Suppressor macrophage treated with lipopolysaccharide for 1 hour (primary cell): ENCODE results near the gene RP9.

Experiments used
- DNase-seq, 3 donors: peaks; one replicate each; pipeline ENCODE4 v3.0.0-alpha.2; 2020 to 2022

Gene RP9

DNA sequence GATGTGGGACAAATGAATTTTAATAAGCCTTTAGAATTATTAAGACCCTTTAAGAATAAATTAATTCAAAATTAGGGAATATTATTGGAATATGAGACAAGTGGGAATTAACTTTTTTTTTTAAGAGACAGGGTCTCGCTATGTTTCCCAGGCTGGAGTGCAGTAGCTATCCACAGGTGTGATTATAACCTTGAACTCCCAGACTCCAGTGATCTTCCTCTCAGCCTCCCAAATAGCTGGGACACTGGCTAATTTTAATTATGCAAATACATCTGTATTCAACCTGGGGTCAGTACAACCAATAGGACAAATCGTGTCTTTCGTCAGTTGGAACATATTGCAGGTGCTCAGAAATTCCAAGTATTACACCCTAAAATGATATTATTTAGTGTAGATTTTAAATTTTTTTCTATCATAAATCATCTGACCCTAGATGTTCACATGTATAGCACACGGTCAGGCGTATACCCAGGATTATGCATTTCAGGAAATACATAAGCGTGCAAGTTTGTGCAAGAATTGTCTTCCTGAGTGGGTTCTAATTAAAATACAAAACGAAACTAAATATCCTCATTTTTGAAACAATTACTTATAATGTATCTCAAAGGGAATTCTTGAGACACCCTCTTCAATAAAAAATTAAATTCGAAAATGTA lies 47.8 kb downstream of the RP9 start:
- DNase-seq: peak; percentile 9 to 20 (median 20)

GRCh38 chr7:33059635-33060034 lies 49.6 kb downstream of the RP9 start:
- no peak for DNase-seq

DNA sequence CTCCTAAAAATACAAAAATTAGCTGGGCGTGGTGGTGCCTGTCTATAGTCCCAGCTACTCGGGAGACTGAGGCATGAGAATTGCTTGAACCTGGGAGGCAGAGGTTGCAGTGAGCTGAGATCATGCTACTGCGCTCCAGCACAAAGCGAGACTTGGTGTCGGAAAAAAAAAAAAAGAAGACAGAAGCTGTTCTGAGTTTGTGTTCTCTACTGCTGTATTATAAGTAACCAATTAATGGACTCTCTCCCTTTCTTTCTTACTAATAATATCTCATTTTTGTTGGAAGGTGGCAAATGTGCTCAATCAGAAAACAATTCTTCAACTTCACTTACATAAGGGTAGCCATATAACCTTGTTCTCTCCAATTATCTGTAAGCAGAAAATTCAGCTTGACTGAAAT lies 54.0 kb downstream of the RP9 start:
- DNase-seq: no peak

- DNase-seq: peak in 2 of 3 donors; percentile 32 to 36
Measured at GRCh38 chr7:33054261-33054964, 54.8 kb downstream of the RP9 start.

DNA sequence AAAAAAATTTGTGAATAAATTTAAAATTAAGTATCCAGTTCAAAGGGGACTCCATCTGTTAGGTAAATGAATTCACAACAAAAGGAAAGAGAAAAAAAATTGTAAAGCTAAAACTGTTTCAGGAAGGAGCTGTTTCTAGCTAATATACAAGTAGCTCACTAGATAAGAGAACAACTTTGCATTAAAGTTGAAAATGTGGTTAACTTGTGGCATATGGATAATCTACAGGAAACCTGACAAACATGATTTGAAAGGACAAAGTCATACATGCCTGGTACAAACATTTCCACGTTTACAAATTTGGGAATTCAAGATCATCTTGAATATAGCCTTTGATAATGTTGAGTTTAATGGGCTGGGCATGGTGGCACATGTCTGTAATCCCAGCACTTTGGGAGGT lies 55.5 kb downstream of the RP9 start:
- DNase-seq: no peak

DNA sequence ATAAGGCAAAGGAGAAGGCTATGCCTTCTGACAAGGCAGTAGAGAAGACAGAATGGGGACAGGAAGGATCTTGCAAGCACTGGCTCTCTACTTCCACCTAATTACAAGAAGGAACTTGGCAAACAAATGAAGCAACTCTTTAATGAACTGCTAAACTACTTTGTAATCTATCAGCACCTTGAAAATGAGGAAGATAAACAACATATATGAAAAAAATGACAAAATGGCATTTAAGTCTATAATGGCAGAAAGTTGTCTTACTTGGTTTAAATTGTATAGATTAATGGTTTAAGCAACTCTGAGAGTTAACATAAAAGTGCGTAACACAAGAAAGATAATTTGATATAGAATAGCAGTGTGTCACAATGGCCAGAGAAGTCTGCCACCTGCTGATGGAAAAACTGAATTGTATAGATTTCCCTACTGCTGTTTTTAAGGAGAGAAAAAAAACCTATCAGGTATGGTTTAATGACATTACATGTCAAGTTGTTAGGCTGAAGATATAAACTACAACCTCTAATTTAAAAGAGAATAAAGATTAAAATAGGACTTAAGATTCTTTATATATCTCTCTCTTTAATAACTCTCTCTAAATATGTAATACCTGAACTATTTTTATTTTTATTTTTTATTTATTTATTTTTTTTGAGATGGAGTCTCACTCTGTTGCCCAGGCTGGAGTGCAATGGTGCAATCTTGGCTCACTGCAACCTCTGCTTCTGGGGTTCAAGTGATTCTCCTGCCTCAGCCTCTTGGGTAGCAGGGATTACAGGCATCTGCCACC lies 58.5 kb downstream of the RP9 start:
- DNase-seq: peak; percentile 51 to 67 (median 64)

DNA sequence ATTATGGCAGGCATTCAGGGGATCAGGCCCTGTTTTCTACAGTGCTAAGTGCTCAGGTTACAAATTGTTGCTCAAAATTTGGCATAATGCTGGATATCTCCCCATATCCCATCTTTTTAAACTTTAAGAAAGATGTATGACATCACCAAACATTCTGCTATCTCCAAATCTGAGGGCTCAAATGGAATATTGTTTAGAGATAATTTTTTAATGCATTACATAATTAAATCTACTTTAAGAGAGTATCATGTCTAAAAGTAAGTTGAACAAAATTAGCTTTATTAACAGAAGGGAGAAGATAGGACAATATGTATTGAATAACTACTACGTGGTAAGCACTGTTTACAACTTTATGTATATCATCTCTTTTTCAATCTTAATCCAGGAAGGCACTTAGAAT lies 60.5 kb downstream of the RP9 start:
- DNase-seq: peak in 1 of 3 donors; percentile 16

GRCh38 chr7:33048257-33048656 lies 60.9 kb downstream of the RP9 start:
- peak in 1 of 3 donors; percentile 16 for DNase-seq

DNA sequence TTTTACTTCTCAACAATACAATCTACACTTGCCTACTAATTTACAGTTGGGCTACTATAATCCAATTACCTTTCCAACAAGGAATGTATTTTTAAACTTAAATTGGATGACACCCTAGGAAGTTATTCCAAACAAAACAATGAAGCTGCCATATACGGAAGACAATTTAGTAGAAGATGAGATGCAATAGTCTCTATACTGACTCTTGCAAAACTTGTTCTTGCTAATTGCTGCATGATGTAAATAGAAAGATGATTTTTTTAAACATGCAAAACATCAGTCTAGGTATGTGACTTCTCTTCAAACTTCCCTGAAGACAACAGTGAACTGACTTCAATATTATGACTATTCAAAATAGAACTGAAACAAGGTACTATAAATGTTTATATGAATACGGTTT lies 64.2 kb downstream of the RP9 start:
- no peak for DNase-seq
